Upper lobe of left lung (tissue), 4 donors: ENCODE measurements around the gene DOCK10.

Experiments used
- EP300 ChIP-seq, 4 donors: sonication (generic); formaldehyde crosslinking; IDR thresholded peaks; one replicate each; pipeline ENCODE4 v1.5.1; 2017; ENCODE audit warnings: antibody characterized with exemption in 4 of 4, control low read depth in 2 of 4
- POLR2A ChIP-seq, 4 donors: fragments of 450-650 bp; IDR thresholded peaks; one replicate each; pipeline ENCODE4 v1.5.1; 2016 to 2017; ENCODE audit warnings: antibody characterized with exemption in 4 of 4, mild to moderate bottlenecking in 2 of 4
- POLR2AphosphoS5 ChIP-seq, 2 donors: sonication (generic); formaldehyde crosslinking; IDR thresholded peaks; one replicate each; pipeline ENCODE4 v1.5.1; 2017; ENCODE audit warnings: antibody characterized with exemption in 2 of 2
- TF ChIP-seq, protein P1 (sequence below), 6 experiments: fragments of 450-650 bp in 4 of 6; fragments of 200-600 bp in 2 of 6; sonication (generic) in 2 of 6; IDR thresholded peaks; one replicate each; pipeline ENCODE4 v1.5.1; 2016 to 2019; ENCODE audit warnings: antibody characterized with exemption in 6 of 6

DNA sequence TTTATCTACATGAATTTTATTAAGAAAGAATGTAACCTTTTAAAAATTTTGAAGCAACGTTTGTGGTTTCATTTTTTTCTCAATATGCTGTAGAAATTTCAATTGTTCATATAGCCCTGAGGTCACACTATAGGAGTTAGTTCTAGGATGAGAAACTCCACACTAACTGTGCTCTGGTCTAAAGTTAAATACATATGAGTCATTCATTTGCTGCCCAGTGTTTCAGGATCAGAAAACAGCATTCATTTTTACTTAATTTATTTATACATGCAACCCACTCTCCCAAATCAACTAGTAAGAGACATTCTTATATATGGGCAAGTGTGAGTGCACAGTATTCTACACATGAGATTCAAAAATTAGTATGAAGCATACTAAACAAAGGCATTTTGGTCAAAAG lies 137.9 kb downstream of the DOCK10 start:
- TF ChIP-seq, protein P1, sequence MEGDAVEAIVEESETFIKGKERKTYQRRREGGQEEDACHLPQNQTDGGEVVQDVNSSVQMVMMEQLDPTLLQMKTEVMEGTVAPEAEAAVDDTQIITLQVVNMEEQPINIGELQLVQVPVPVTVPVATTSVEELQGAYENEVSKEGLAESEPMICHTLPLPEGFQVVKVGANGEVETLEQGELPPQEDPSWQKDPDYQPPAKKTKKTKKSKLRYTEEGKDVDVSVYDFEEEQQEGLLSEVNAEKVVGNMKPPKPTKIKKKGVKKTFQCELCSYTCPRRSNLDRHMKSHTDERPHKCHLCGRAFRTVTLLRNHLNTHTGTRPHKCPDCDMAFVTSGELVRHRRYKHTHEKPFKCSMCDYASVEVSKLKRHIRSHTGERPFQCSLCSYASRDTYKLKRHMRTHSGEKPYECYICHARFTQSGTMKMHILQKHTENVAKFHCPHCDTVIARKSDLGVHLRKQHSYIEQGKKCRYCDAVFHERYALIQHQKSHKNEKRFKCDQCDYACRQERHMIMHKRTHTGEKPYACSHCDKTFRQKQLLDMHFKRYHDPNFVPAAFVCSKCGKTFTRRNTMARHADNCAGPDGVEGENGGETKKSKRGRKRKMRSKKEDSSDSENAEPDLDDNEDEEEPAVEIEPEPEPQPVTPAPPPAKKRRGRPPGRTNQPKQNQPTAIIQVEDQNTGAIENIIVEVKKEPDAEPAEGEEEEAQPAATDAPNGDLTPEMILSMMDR (IDR thresholded peaks at IDR 0.05): no peak
- TF ChIP-seq POLR2A (IDR thresholded peaks at IDR 0.05) (no peak), POLR2AphosphoS5 (IDR thresholded peaks at IDR 0.05) (no peak), EP300 (IDR thresholded peaks at IDR 0.05) (no peak)
